Adrenal gland (tissue), 5 donors: Measurements from ENCODE around the gene MTHFS.

ENCODE experiments used
- POLR2A ChIP-seq, 2 donors: fragments of 450-650 bp; IDR thresholded peaks; one replicate each; pipeline ENCODE4 v1.6.1; 2017; ENCODE audit warnings: antibody characterized with exemption in 2 of 2, mild to moderate bottlenecking in 2 of 2, moderate library complexity in 1 of 2
- TF ChIP-seq, protein P1 (sequence below), 6 experiments: fragments of 450-650 bp in 4 of 6; fragments of 200-600 bp in 2 of 6; sonication (generic) in 1 of 6; IDR thresholded peaks; 1 replicate in 5 of 6; 2 replicates in 1 of 6; pipeline versions ENCODE4 v1.5.1 to v1.8.0; 2016 to 2021; ENCODE audit warnings: antibody characterized with exemption in 6 of 6, mild to moderate bottlenecking in 2 of 6, moderate library complexity in 1 of 6
- donor health status: DM: no; HTN: no; CAD: no.

DNA sequence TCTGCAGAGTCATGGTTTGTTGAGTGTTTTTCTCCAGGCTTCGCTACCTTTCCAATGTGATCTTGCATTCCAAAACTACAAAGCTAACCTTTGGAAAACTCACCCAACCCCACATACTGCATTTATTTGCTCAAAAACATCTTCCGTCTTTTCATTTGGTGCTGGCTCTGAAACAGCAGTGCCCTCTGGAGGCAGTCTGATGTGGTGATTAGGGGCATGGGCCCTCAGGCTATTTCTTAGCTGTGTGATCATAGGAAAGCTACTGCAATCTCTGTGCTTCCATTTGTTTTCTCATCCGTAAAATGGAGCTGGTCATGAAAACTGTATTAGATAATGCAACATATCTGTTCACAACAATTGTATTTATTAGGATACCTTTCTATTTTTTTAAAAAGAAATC, 47.0 kb downstream of the MTHFS start:
- TF ChIP-seq, protein P1, sequence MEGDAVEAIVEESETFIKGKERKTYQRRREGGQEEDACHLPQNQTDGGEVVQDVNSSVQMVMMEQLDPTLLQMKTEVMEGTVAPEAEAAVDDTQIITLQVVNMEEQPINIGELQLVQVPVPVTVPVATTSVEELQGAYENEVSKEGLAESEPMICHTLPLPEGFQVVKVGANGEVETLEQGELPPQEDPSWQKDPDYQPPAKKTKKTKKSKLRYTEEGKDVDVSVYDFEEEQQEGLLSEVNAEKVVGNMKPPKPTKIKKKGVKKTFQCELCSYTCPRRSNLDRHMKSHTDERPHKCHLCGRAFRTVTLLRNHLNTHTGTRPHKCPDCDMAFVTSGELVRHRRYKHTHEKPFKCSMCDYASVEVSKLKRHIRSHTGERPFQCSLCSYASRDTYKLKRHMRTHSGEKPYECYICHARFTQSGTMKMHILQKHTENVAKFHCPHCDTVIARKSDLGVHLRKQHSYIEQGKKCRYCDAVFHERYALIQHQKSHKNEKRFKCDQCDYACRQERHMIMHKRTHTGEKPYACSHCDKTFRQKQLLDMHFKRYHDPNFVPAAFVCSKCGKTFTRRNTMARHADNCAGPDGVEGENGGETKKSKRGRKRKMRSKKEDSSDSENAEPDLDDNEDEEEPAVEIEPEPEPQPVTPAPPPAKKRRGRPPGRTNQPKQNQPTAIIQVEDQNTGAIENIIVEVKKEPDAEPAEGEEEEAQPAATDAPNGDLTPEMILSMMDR (IDR thresholded peaks at IDR 0.05), result peak in 5 of 6 experiments; percentile 21 to 50 (median 38)
- no peak for TF ChIP-seq POLR2A (IDR thresholded peaks at IDR 0.05)
